Activated CD8-positive, alpha-beta T cell treated with anti-CD3 and anti-CD28 coated beads for 36 hours (primary cell): ENCODE results near the gene MAJIN. TPM values are rescaled to one million over a fixed set of nuclear protein-coding genes. Genes with fewer than 3 reads are reported as not detected.

Experiments used
- ATAC-seq: fragments of 200-7000 bp; cut with Tn5 transposase; one replicate; pipeline ENCODE4 v1.10.0; 2021; ENCODE audit warnings: mild to moderate bottlenecking, moderate library complexity
- CTCF ChIA-PET: fragments of 350-600 bp; sonication (Branson Sonifier 250); formaldehyde crosslinking; loops from one replicate; lab custom pipeline; 2021; ENCODE audit warnings: antibody characterized with exemption; lab: Charles Lee
- POLR2A ChIA-PET: fragments of 350-600 bp; sonication (Branson Sonifier 250); formaldehyde crosslinking; loops from one replicate; lab custom pipeline; 2021; ENCODE audit warnings: antibody characterized with exemption; lab: Charles Lee
- DNase-seq: peaks from one replicate; pipeline ENCODE4 v3.0.0-alpha.2; 2020
- H3K27ac Mint-ChIP-seq: one replicate; pipeline ENCODE4 v1.8.0; 2021; ENCODE audit warnings: mild to moderate bottlenecking, mixed read lengths
- H3K27me3 Mint-ChIP-seq: one replicate; pipeline ENCODE4 v1.8.0; 2021; ENCODE audit warnings: mixed read lengths
- H3K36me3 Mint-ChIP-seq: one replicate; pipeline ENCODE4 v1.8.0; 2021; ENCODE audit warnings: low read depth, mixed read lengths
- H3K4me1 Mint-ChIP-seq: one replicate; pipeline ENCODE4 v1.8.0; 2021; ENCODE audit warnings: low read depth, mixed read lengths
- H3K4me3 Mint-ChIP-seq: one replicate; pipeline ENCODE4 v1.8.0; 2021; ENCODE audit warnings: mild to moderate bottlenecking, moderate library complexity, mixed read lengths
- H3K9me3 Mint-ChIP-seq: one replicate; pipeline ENCODE4 v1.8.0; 2021; ENCODE audit warnings: mixed read lengths
- CTCF ChIP-seq: fragments of 200-600 bp; IDR thresholded peaks from one replicate; pipeline ENCODE4 v1.8.0; 2022; ENCODE audit warnings: antibody characterized with exemption, mild to moderate bottlenecking
- intact Hi-C: fragments of 100-400 bp; cut with micrococcal nuclease; formaldehyde crosslinking; loops from one replicate; pipeline ENCODE4 v1.10.0; 2022
- total RNA-seq, 2 experiments: library from RNA; stranded (reverse); gene quantifications; one replicate each; pipeline ENCODE4 v1.2.3, GENCODE V29; 2021

The MAJIN gene
- total RNA-seq, 2 experiments from 2014 or later: not detected

GRCh38 chr11:65002706-65003105 lies 30.8 kb upstream of the MAJIN start:
- intact Hi-C loops: no loop called here
- Mint-ChIP-seq H3K27ac (no peak overlapping the region), H3K9me3 (no peaks in the 10 kb centered on the region), H3K4me3 (no peak overlapping the region), H3K27me3 (no peaks in the 10 kb centered on the region), H3K4me1 (peaks cover 10% of the 10 kb centered on the region), H3K36me3 (no peaks in the 10 kb centered on the region)
- ChIA-PET CTCF (interaction anchor here (0.7 to 2.5 kb wide), 2 partner anchors 10 to 11 kb away, joined by 3 to 11 read pairs; partner anchors contain the start of gene ARL2), POLR2A (no interaction called here)
- ATAC-seq (no peak), DNase-seq (no peak)
- TF ChIP-seq CTCF: no peak

- TF ChIP-seq CTCF: no peak
- ChIA-PET CTCF (no interaction called here), POLR2A (interaction anchor here (0.7 kb wide), 1 partner anchor 18 kb away, joined by 3 read pairs; no protein-coding TSS in a partner anchor)
Measured at GRCh38 chr11:64999478-64999877, 27.6 kb upstream of the MAJIN start.

DNA sequence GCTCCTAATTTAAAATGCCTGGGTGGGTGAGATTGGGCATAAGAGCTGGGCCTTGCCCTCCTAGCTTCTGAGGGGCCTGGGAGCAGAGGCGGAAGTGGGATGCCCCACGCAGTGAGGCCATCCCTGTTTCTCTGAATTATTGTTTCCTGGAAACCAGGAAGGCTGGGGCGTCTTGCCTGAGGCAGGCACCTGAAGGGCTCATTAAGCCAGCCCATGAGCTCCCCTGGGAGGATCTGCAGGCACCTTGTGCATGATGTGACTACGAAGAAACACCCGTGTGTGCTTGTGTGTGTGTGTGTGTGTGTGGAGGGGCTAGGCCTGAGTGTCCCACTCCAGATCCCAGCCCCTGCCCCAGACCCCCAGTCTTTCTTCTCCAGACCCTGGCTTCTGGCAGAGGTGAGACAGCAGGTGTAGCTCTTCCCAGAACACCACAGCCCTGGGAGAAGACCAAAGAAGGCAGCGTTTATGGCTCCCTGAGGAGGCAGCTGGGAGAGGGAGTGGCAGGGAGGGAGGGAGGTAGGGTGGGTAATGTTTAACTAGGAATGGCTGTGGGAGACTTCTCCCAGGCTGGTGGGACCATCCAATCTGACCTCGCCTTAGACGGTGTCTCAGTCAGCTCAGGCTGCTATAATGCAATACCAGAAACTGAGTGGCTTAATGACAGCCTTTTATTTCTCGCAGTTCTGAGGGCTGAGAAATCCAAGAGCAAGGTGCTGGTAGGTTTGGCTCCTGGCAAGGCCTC lies 27.0 kb upstream of the MAJIN start:
- ATAC-seq: peak; percentile 54
- Mint-ChIP-seq H3K27me3 (peaks cover 6% of the 10 kb centered on the region), H3K9me3 (no peaks in the 10 kb centered on the region), H3K4me1 (peaks cover 15% of the 10 kb centered on the region), H3K4me3 (peak overlapping the region; percentile 33), H3K27ac (peak overlapping the region; percentile 81), H3K36me3 (no peaks in the 10 kb centered on the region)
- POLR2A ChIA-PET: interaction anchor here (0.6 to 1.4 kb wide), 2 partner anchors 14 to 252 kb away, joined by 3 read pairs; no protein-coding TSS in a partner anchor
- intact Hi-C loops: no loop called here
- TF ChIP-seq CTCF: no peak
- CTCF ChIA-PET: interaction anchor here (0.9 kb wide), 1 partner anchor 331 kb away, joined by 4 read pairs; no protein-coding TSS in a partner anchor
- DNase-seq: peak; percentile 21

More at GRCh38 chr11:64999478-64999877, 27.6 kb upstream of the MAJIN start:
- H3K36me3 Mint-ChIP-seq: no peaks in the 10 kb centered on the region
- H3K9me3 Mint-ChIP-seq: no peaks in the 10 kb centered on the region
- H3K4me1 Mint-ChIP-seq: peaks cover 15% of the 10 kb centered on the region
- peaks cover 4% of the 10 kb centered on the region for H3K27me3 Mint-ChIP-seq
- ATAC-seq (no peak), DNase-seq (no peak)
- intact Hi-C loops: no loop called here
- no peak overlapping the region for H3K4me3 Mint-ChIP-seq
- H3K27ac Mint-ChIP-seq: peak overlapping the region; percentile 25

- DNase-seq: peak; percentile 31
- Mint-ChIP-seq H3K27ac (peak overlapping the region; percentile 81), H3K4me1 (peaks cover 15% of the 10 kb centered on the region), H3K27me3 (peaks cover 6% of the 10 kb centered on the region), H3K4me3 (peak overlapping the region; percentile 33), H3K9me3 (no peaks in the 10 kb centered on the region), H3K36me3 (no peaks in the 10 kb centered on the region)
- intact Hi-C loops: no loop called here
- TF ChIP-seq CTCF: no peak
- CTCF ChIA-PET: interaction anchor here (0.9 to 1.6 kb wide), 3 partner anchors 16 to 332 kb away, joined by 3 to 5 read pairs (median 4); partner anchors contain the start of gene ARL2
- POLR2A ChIA-PET: interaction anchor here (1.2 to 1.4 kb wide), 2 partner anchors 14 to 180 kb away, joined by 3 read pairs; no protein-coding TSS in a partner anchor
- ATAC-seq: peak; percentile 60
Measured at GRCh38 chr11:64998141-64998540, 26.2 kb upstream of the MAJIN start.
